Measurements from ENCODE around the gene AFAP1.

Gene AFAP1

DNA sequence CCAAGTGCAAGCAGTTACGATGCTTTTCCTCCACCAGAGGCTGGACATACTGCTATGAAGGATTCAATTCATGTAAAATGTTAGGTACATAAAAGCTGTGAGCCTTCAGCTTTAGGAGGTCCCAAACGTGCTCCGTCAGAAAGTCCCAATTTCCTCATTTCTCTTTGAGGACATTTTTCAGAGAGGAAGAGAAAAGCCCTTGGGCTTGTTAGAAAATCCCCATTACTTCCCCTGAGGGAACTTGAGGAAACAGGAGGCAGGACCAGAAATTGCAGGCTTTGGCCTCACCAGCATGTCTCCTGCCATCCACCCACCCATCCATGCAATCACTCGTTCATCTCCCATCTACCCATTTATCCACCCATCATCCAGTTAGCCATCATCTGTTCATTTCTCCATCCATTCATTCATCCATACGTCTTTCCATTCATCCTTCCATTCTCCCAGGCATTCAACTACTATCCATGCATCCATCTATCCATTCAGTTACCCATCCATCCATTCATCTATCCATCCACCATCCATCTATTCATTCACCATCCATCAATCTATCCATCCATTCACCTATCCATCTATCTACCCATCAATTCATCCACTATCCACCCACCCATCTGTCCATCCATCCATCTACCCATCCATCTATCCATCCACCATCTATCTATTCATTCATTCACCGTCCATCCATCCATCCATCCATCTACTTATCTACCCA, 223.5 kb downstream of the AFAP1 start:
- TF ChIP-seq, protein P1, sequence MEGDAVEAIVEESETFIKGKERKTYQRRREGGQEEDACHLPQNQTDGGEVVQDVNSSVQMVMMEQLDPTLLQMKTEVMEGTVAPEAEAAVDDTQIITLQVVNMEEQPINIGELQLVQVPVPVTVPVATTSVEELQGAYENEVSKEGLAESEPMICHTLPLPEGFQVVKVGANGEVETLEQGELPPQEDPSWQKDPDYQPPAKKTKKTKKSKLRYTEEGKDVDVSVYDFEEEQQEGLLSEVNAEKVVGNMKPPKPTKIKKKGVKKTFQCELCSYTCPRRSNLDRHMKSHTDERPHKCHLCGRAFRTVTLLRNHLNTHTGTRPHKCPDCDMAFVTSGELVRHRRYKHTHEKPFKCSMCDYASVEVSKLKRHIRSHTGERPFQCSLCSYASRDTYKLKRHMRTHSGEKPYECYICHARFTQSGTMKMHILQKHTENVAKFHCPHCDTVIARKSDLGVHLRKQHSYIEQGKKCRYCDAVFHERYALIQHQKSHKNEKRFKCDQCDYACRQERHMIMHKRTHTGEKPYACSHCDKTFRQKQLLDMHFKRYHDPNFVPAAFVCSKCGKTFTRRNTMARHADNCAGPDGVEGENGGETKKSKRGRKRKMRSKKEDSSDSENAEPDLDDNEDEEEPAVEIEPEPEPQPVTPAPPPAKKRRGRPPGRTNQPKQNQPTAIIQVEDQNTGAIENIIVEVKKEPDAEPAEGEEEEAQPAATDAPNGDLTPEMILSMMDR (IDR thresholded peaks at IDR 0.05; ENCODE audit: borderline replicate concordance, control extremely low read depth, extremely low read depth, insufficient read depth, missing control alignments), result no peak
- in situ Hi-C loops (cut with MboI; ENCODE audit: low sequenced_read_pairs, unreplicated experiment), result loop anchor here (25.0 kb wide), 1 partner anchor 529 kb away; the partner anchor contains the start of gene SORCS2
- DNase-seq (ENCODE audit: low spot score), result no peak

GRCh38 chr4:7715271-7716009, 224.2 kb downstream of the AFAP1 start:
- DNase-seq (ENCODE audit: low spot score), result no peak
- in situ Hi-C loops (cut with MboI; ENCODE audit: low sequenced_read_pairs, unreplicated experiment), result loop anchor here (25.0 kb wide), 1 partner anchor 528 kb away; the partner anchor contains the start of gene SORCS2
- TF ChIP-seq, protein P1 (IDR thresholded peaks at IDR 0.05; ENCODE audit: borderline replicate concordance, control extremely low read depth, extremely low read depth, insufficient read depth, missing control alignments), result no peak

- in situ Hi-C loops (cut with MboI; ENCODE audit: low sequenced_read_pairs, unreplicated experiment), result loop anchor here (25.0 kb wide), 1 partner anchor 527 kb away; the partner anchor contains the start of gene SORCS2
- TF ChIP-seq, protein P1 (IDR thresholded peaks at IDR 0.05; ENCODE audit: borderline replicate concordance, control extremely low read depth, extremely low read depth, insufficient read depth, missing control alignments), result no peak
- DNase-seq (ENCODE audit: low spot score), result no peak
These were observed 224.9 kb downstream of the AFAP1 start for GRCh38 chr4:7714738-7715137.

GRCh38 chr4:7714176-7714575, 225.5 kb downstream of the AFAP1 start:
- DNase-seq (ENCODE audit: low spot score), result no peak
- TF ChIP-seq, protein P1 (IDR thresholded peaks at IDR 0.05; ENCODE audit: borderline replicate concordance, control extremely low read depth, extremely low read depth, insufficient read depth, missing control alignments), result no peak
- in situ Hi-C loops (cut with MboI; ENCODE audit: low sequenced_read_pairs, unreplicated experiment), result loop anchor here (25.0 kb wide), 1 partner anchor 527 kb away; the partner anchor contains the start of gene SORCS2

DNA sequence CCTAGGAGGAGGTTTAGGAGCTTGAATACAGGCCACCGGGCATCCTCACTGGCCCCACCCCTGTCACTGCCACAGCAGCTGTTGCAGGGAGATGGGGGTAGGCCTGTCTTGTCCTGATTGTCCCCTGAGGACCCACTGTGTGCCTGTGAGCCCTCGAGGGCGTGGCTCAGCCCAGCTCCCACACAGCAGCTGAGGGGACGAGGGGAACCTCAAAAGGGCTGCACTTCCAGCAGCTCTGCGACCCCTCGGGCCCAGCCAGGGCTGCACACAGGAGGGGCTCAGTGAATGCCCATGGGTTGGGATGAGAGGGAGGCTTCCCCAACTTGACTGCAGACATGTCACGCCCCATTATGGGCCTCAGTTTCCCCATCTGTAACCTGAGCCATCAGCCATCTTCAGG, 225.9 kb downstream of the AFAP1 start:
- no peak for DNase-seq (ENCODE audit: low spot score)
- TF ChIP-seq, protein P1 (IDR thresholded peaks at IDR 0.05; ENCODE audit: borderline replicate concordance, control extremely low read depth, extremely low read depth, insufficient read depth, missing control alignments), result no peak
- in situ Hi-C loops (cut with MboI; ENCODE audit: low sequenced_read_pairs, unreplicated experiment), result loop anchor here (25.0 kb wide), 1 partner anchor 526 kb away; the partner anchor contains the start of gene SORCS2

DNA sequence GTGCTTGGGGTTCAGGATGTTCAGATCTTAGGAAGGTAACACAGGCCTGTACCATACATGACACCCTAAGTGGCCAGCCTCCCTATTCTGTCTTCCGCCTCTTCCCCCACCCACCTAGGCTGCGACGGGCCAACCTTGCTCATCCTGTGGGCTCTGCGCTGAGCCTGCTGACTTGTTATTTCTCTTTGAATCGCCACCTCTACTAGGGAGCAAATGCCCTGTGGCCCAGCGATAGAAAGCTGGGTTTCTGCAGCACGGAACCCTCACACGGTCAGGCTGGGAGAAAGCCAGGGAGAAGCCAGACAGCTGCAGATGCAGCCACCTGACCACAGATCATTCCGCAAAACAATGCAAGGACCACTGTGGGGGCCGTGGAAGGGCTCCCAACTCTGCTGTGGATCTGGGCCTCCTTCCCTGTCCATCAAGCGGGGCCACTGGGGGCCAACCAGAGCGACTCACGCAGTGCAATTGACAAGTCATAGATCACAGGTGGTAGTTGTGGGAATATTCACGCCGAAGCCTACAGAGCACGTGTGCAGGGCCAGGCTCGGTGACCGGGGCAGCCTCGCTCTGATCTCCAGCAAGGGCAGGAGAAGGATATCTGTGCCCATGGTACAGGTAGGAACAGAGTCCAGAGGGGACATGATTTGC, 227.5 kb downstream of the AFAP1 start:
- no peak for DNase-seq (ENCODE audit: low spot score)
- TF ChIP-seq, protein P1 (IDR thresholded peaks at IDR 0.05; ENCODE audit: borderline replicate concordance, control extremely low read depth, extremely low read depth, insufficient read depth, missing control alignments), result no peak
- in situ Hi-C loops (cut with MboI; ENCODE audit: low sequenced_read_pairs, unreplicated experiment), result loop anchor here (25.0 kb wide), 1 partner anchor 525 kb away; the partner anchor contains the start of gene SORCS2
